Ascending aorta (tissue), 2 donors: ENCODE data around the gene NTN3. TPM values are rescaled to one million over a fixed set of nuclear protein-coding genes. Genes with fewer than 3 reads are reported as not detected.

Source experiments
- DNase-seq, 2 donors: peaks; one replicate each; pipeline ENCODE4 v3.0.0-alpha.2; 2019; ENCODE audit warnings: low spot score in 2 of 2
- H3K27ac ChIP-seq, 2 donors: fragments of 200-600 bp; sonication (generic); one replicate each; pipeline ENCODE4 v1.5.1; 2016 to 2017; ENCODE audit warnings: mild to moderate bottlenecking in 1 of 2
- H3K27me3 ChIP-seq: fragments of 200-600 bp; sonication (generic); one replicate; pipeline ENCODE4 v1.5.1; 2017
- H3K36me3 ChIP-seq, 2 donors: fragments of 200-600 bp; sonication (generic); one replicate each; pipeline ENCODE4 v1.5.1; 2016
- H3K4me1 ChIP-seq, 2 donors: fragments of 200-600 bp; sonication (generic); one replicate each; pipeline ENCODE4 v1.5.1; 2016 to 2017; ENCODE audit warnings: mild to moderate bottlenecking in 1 of 2
- H3K4me3 ChIP-seq, 2 donors: fragments of 200-600 bp; sonication (generic); one replicate each; pipeline ENCODE4 v1.5.1; 2016 to 2017; ENCODE audit warnings: mild to moderate bottlenecking in 1 of 2
- H3K9me3 ChIP-seq, 2 donors: fragments of 200-600 bp; sonication (generic); one replicate each; pipeline ENCODE4 v1.5.1; 2016
- CTCF ChIP-seq, 3 experiments: fragments of 200-600 bp in 2 of 3; fragments of 450-650 bp in 1 of 3; sonication (generic) in 2 of 3; IDR thresholded peaks; one replicate each; pipeline ENCODE4 v1.5.1; 2016 to 2019; ENCODE audit warnings: antibody characterized with exemption in 3 of 3, mild to moderate bottlenecking in 1 of 3, moderate library complexity in 1 of 3
- intact Hi-C: fragments of 100-400 bp; cut with DNase I; formaldehyde crosslinking; loops from one replicate; pipeline ENCODE4 v1.15.1; 2023
- total RNA-seq: library from RNA; depleted of rRNA; stranded (reverse); fragments of >200 nt; gene quantifications from one replicate; pipeline ENCODE4 v1.1.0, GENCODE V29; 2016

Gene NTN3
- total RNA-seq, 1 donor from 2014 or later = not detected

- TF ChIP-seq CTCF (IDR thresholded peaks at IDR 0.05) = no peak
- no peaks in the 10 kb centered on the region for H3K4me1 ChIP-seq
- no peaks in the 10 kb centered on the region for H3K9me3 ChIP-seq
- no peak for DNase-seq
- intact Hi-C loops = no loop called here
- H3K27me3 ChIP-seq = no peaks in the 10 kb centered on the region
- H3K36me3 ChIP-seq = no peaks in the 10 kb centered on the region
- no peak overlapping the region for H3K27ac ChIP-seq
- no peak overlapping the region for H3K4me3 ChIP-seq
Measured at GRCh38 chr16:2489581-2489980, 18.5 kb downstream of the NTN3 start.

- DNase-seq = no peak
- Histone ChIP-seq H3K27me3 (no peaks in the 10 kb centered on the region), H3K27ac (no peak overlapping the region), H3K36me3 (no peaks in the 10 kb centered on the region), H3K9me3 (no peaks in the 10 kb centered on the region), H3K4me1 (no peaks in the 10 kb centered on the region), H3K4me3 (no peak overlapping the region)
- intact Hi-C loops = no loop called here
- no peak for TF ChIP-seq CTCF (IDR thresholded peaks at IDR 0.05)
Measured at GRCh38 chr16:2490190-2491105, 19.4 kb downstream of the NTN3 start.

- intact Hi-C loops = no loop called here
- Histone ChIP-seq H3K27me3 (no peaks in the 10 kb centered on the region), H3K4me3 (no peak overlapping the region), H3K4me1 (peaks cover 0 to 4% of the 10 kb centered on the region in 2 donors), H3K9me3 (no peaks in the 10 kb centered on the region), H3K27ac (no peak overlapping the region), H3K36me3 (no peaks in the 10 kb centered on the region)
- no peak for TF ChIP-seq CTCF (IDR thresholded peaks at IDR 0.05)
- no peak for DNase-seq
Measured at GRCh38 chr16:2492292-2492691, 21.2 kb downstream of the NTN3 start.

- Histone ChIP-seq H3K4me3 (no peak overlapping the region), H3K4me1 (peaks cover 7 to 17% of the 10 kb centered on the region in 2 donors), H3K27me3 (no peaks in the 10 kb centered on the region), H3K9me3 (no peaks in the 10 kb centered on the region), H3K27ac (no peak overlapping the region), H3K36me3 (no peaks in the 10 kb centered on the region)
- TF ChIP-seq CTCF (IDR thresholded peaks at IDR 0.05) = no peak
- DNase-seq = no peak
- intact Hi-C loops = no loop called here
Measured at GRCh38 chr16:2493605-2494004, 22.5 kb downstream of the NTN3 start.

GRCh38 chr16:2494616-2495015 lies 23.5 kb downstream of the NTN3 start:
- TF ChIP-seq CTCF (IDR thresholded peaks at IDR 0.05) = no peak
- Histone ChIP-seq H3K27me3 (no peaks in the 10 kb centered on the region), H3K4me3 (no peak overlapping the region), H3K36me3 (no peaks in the 10 kb centered on the region), H3K4me1 (peaks cover 12 to 23% of the 10 kb centered on the region in 2 donors), H3K9me3 (no peaks in the 10 kb centered on the region), H3K27ac (no peak overlapping the region)
- no peak for DNase-seq
- intact Hi-C loops = no loop called here
